Measurements from ENCODE around the gene DPH5.

Gene DPH5

GRCh38 chr1:101030881-101031280 lies 5.3 kb upstream of the DPH5 start:
- Histone ChIP-seq H2AFZ (ENCODE audit: low read depth) (no peak overlapping the region), H3K79me2 (ENCODE audit: insufficient read depth, low read depth) (peaks cover 7% of the 10 kb centered on the region), H3K4me1 (ENCODE audit: low read depth, poor library complexity, severe bottlenecking) (peaks cover 7% of the 10 kb centered on the region), H4K20me1 (ENCODE audit: insufficient read depth) (no peaks in the 10 kb centered on the region), H3K4me3 (IDR thresholded peaks at IDR 0.05; ENCODE audit: insufficient read depth, low read depth, low read length) (no peak overlapping the region), H3K27me3 (ENCODE audit: insufficient read depth, low read depth) (no peaks in the 10 kb centered on the region), H3K4me2 (no peak overlapping the region), H3K36me3 (ENCODE audit: insufficient read depth) (no peaks in the 10 kb centered on the region), H3K27ac (no peak overlapping the region), H3K9ac (no peak overlapping the region)
- TF ChIP-seq CTCF (conservative IDR thresholded peaks at IDR 0.05; ENCODE audit: low read depth, low read length), result no peak

GRCh38 chr1:101029184-101029583 lies 3.6 kb upstream of the DPH5 start:
- no peak for TF ChIP-seq CTCF (conservative IDR thresholded peaks at IDR 0.05; ENCODE audit: low read depth, low read length)
- Histone ChIP-seq H3K9ac (no peak overlapping the region), H3K79me2 (ENCODE audit: insufficient read depth, low read depth) (peaks cover 7% of the 10 kb centered on the region), H3K27me3 (ENCODE audit: insufficient read depth, low read depth) (no peaks in the 10 kb centered on the region), H3K4me2 (no peak overlapping the region), H4K20me1 (ENCODE audit: insufficient read depth) (no peaks in the 10 kb centered on the region), H2AFZ (ENCODE audit: low read depth) (no peak overlapping the region), H3K4me1 (ENCODE audit: low read depth, poor library complexity, severe bottlenecking) (peaks cover 14% of the 10 kb centered on the region), H3K4me3 (IDR thresholded peaks at IDR 0.05; ENCODE audit: insufficient read depth, low read depth, low read length) (no peak overlapping the region), H3K27ac (no peak overlapping the region), H3K36me3 (ENCODE audit: insufficient read depth) (no peaks in the 10 kb centered on the region)

GRCh38 chr1:101028466-101028865 lies 2.9 kb upstream of the DPH5 start:
- no peak overlapping the region for H3K4me2 ChIP-seq
- H4K20me1 ChIP-seq (ENCODE audit: insufficient read depth), result no peaks in the 10 kb centered on the region

GRCh38 chr1:101027194-101027772 lies 1.7 kb upstream of the DPH5 start:
- H3K9ac ChIP-seq, result no peak overlapping the region
- no peak for TF ChIP-seq CTCF (conservative IDR thresholded peaks at IDR 0.05; ENCODE audit: low read depth, low read length)
- H3K4me1 ChIP-seq (ENCODE audit: low read depth, poor library complexity, severe bottlenecking), result peaks cover 14% of the 10 kb centered on the region
- H3K36me3 ChIP-seq (ENCODE audit: insufficient read depth), result no peaks in the 10 kb centered on the region
- H3K79me2 ChIP-seq (ENCODE audit: insufficient read depth, low read depth), result peaks cover 7% of the 10 kb centered on the region
- H4K20me1 ChIP-seq (ENCODE audit: insufficient read depth), result no peaks in the 10 kb centered on the region
- no peak overlapping the region for H2AFZ ChIP-seq (ENCODE audit: low read depth)
- H3K4me3 ChIP-seq (IDR thresholded peaks at IDR 0.05; ENCODE audit: insufficient read depth, low read depth, low read length), result no peak overlapping the region
- H3K4me2 ChIP-seq, result no peak overlapping the region
- no peak overlapping the region for H3K27ac ChIP-seq
- H3K27me3 ChIP-seq (ENCODE audit: insufficient read depth, low read depth), result no peaks in the 10 kb centered on the region

More at GRCh38 chr1:101028466-101028865, 2.9 kb upstream of the DPH5 start:
- no peak overlapping the region for H3K4me3 ChIP-seq (IDR thresholded peaks at IDR 0.05; ENCODE audit: insufficient read depth, low read depth, low read length)
- H2AFZ ChIP-seq (ENCODE audit: low read depth), result no peak overlapping the region
- H3K79me2 ChIP-seq (ENCODE audit: insufficient read depth, low read depth), result peaks cover 7% of the 10 kb centered on the region
- H3K27ac ChIP-seq, result no peak overlapping the region
- no peak overlapping the region for H3K9ac ChIP-seq
- no peaks in the 10 kb centered on the region for H3K27me3 ChIP-seq (ENCODE audit: insufficient read depth, low read depth)
- no peak for TF ChIP-seq CTCF (conservative IDR thresholded peaks at IDR 0.05; ENCODE audit: low read depth, low read length)
- H3K4me1 ChIP-seq (ENCODE audit: low read depth, poor library complexity, severe bottlenecking), result peaks cover 14% of the 10 kb centered on the region
- H3K36me3 ChIP-seq (ENCODE audit: insufficient read depth), result no peaks in the 10 kb centered on the region

All from KMS-11 (cell line).